GM20000 (cell line): Measurements from ENCODE around the gene IQCN.
A peak's percentile ranks its signal among the peaks of the same experiment; 100 is the strongest.

Experiments
- DNase-seq: peaks from one replicate; pipeline ENCODE4 v3.0.0; 2012; ENCODE audit warnings: low spot score
- TF ChIP-seq, protein P1 (sequence below): IDR thresholded peaks from 2 replicates; pipeline ENCODE4 v1.5.1; 2012; ENCODE audit warnings: mild to moderate bottlenecking, control low read depth; ENCODE audit errors: extremely low read depth, missing control alignments

The IQCN gene

DNA sequence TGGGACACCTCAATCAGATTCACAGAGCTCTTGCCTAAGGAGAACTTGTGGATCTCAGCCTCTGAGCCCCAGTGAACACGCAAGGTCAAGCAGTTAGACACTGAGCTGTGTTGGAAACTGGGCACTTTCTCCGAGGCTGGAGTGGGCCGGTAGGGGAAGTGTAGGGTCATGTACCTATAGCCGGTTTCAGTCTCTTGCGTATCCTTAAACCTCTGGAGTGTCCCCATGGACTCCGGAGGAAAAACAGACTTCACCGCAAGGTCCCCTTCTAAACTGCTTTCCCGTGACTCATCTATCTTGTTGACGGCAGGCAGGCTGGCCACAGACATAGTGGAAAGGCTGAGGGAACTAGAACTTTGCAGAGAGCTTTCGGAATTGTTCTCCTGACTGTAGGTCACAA is 11.3 kb downstream of the IQCN start:
- TF ChIP-seq, protein P1, sequence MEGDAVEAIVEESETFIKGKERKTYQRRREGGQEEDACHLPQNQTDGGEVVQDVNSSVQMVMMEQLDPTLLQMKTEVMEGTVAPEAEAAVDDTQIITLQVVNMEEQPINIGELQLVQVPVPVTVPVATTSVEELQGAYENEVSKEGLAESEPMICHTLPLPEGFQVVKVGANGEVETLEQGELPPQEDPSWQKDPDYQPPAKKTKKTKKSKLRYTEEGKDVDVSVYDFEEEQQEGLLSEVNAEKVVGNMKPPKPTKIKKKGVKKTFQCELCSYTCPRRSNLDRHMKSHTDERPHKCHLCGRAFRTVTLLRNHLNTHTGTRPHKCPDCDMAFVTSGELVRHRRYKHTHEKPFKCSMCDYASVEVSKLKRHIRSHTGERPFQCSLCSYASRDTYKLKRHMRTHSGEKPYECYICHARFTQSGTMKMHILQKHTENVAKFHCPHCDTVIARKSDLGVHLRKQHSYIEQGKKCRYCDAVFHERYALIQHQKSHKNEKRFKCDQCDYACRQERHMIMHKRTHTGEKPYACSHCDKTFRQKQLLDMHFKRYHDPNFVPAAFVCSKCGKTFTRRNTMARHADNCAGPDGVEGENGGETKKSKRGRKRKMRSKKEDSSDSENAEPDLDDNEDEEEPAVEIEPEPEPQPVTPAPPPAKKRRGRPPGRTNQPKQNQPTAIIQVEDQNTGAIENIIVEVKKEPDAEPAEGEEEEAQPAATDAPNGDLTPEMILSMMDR = no peak
- no peak for DNase-seq

DNA sequence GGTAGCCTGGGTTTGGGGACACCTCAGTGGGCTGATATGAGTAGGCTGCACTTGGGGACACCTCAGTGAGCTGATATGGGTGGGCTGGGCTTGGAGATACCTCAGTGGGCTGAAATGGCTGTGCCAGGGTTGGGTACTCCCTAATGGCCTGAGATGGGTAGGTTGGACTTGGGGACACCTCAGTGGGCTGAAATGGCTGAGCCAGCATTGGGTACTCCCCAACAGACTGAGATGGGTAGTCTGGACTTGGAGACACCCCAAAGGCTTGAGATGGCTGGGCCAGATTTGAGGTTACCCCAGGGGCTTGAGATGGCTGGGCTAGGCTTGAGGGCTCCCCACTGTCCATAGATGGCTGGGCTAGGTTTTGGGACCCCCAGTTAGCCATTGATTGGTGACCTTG is 12.1 kb downstream of the IQCN start:
- TF ChIP-seq, protein P1 = no peak
- DNase-seq = no peak

DNA sequence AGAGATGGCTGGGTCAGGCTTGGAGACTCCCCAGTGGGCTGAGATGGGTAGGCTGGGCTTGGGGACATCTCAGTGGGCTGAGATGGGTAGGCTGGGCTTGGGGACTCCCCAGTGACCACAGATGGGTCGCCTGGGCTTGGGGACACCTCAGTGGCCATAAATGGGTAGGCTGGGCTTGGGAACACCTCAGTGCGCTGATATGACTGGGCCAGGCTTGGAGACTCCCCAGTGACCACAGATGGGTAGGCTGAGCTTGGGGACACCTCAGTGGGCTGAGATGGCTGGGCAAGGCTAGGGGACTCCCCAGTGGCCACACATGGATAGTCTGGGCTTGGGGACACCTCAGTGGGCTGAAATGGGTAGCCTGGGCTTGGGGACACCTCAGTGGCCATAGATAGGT is 12.8 kb downstream of the IQCN start:
- no peak for DNase-seq
- TF ChIP-seq, protein P1 = no peak

DNA sequence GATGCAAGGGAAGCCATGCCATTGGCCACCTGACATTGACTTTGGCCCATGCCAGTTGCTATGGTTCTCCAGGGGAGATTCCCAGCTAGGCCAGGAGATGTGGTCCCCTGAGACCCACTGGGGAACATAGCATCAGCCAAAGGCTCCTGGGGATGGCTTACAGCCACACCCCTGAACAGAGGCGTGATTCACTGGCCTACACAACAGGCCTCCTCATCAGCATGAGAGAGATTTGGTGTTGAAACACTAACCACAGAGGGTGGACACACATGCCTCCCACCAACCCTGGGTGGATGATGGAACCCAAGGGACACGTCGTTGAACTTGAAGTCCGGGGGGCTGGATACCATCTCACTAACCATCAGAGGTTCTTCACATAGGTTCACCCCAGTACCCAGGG is 14.4 kb downstream of the IQCN start:
- TF ChIP-seq, protein P1 = no peak
- DNase-seq = no peak

DNA sequence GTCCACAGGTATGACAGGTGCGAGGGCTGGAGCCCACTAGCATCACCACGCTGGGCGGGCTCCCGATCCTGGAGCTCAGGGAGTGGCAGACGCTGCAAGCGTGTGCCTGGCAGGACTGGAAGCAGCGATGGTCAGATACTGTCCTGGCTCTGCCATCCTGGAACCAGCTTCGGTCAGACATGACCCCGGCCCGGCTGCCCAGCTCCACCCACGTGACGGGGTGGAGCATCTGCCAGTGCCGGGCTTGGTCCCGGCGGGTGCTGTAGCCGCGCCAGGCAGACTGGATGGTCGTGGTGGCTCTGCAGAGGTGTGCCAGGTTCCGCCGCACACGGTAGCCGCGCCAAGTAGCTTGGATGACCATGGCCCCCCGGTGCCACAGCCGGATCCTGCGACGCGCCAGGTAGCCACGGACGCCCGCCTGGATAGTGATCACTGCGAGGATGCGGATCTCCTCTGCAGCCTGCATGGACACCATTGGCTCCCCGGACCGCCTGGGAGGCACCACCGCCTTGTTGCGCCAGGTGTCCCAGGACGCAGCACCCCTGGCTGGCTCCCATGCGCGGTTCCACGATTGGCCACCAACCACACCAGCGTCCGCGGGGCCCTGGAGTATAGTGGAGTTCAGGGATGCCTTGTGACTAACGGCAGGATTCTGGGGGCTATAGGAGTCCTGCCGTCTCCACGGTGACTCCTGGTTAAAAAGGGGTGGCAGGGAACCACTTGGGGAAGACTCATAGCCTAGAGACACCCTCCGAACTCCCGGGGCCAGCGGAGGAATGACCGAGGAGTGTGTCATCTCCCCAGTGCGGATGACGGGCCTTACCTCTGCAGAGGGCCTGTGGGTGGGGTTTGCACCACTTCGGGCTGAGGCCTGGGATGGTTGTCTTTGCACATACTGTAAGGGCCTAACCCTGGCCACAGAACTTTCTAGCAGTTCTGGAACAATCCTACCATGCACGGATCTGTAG is 16.5 kb downstream of the IQCN start:
- no peak for DNase-seq

DNA sequence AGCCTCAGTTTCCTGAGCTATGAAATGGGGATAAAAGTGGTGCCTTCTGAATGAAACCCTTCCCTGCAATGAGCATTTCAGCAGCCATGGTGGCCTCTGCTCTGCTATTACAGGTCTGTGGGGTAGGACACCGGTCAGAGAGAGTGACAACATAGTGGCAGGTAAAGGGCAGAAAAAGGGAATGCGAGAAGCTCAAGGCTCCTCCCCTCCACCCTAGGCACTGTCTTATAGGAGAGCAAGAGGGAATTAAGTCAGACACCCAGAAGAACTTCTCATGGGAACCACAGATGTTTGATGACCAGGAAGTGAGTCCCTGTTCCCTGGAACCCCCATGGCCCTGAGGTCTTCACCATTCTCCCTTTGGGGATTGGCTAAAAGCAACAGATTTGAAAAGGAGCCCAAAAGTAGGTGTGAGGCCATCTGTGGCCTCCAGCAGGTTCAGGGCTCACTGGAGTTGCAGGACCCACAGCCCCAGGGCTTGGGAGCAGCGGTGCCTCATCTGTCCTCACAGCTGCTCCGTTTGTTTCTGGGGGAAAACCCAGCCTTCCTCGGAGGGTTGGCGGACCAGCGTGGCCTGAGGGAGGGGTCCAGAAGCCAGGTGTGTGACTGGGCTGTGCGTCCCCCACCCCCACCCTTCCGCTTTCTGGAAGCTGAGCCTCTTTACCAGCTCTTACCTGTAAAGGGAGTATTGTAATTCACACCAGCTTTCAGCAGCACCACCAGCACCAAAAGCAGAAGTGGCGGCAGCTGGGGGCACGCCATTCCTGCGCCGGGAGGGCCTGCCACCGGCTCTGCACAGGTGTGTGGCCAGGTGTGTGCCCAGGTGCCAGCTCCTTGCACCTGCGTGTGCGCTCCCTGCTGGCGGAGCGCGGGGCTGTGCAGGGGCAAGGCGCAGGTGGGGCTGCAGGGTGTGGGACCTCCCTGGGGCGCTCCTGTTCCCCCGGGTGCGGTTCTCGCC is 19.4 kb downstream of the IQCN start:
- TF ChIP-seq, protein P1 = peak; percentile 14
- no peak for DNase-seq

More for the DNA sequence above, 16.5 kb downstream of the IQCN start:
- TF ChIP-seq, protein P1 = no peak
